HG03159 (cell line): ENCODE data around the gene CCL2.

Experiments used
- ATAC-seq: cut with Tn5 transposase; IDR thresholded peaks from one replicate; pipeline ENCODE4 v1.9.1; 2021; ENCODE audit warnings: mild to moderate bottlenecking, moderate library complexity; ENCODE audit not compliant: unreplicated experiment

The CCL2 gene

DNA sequence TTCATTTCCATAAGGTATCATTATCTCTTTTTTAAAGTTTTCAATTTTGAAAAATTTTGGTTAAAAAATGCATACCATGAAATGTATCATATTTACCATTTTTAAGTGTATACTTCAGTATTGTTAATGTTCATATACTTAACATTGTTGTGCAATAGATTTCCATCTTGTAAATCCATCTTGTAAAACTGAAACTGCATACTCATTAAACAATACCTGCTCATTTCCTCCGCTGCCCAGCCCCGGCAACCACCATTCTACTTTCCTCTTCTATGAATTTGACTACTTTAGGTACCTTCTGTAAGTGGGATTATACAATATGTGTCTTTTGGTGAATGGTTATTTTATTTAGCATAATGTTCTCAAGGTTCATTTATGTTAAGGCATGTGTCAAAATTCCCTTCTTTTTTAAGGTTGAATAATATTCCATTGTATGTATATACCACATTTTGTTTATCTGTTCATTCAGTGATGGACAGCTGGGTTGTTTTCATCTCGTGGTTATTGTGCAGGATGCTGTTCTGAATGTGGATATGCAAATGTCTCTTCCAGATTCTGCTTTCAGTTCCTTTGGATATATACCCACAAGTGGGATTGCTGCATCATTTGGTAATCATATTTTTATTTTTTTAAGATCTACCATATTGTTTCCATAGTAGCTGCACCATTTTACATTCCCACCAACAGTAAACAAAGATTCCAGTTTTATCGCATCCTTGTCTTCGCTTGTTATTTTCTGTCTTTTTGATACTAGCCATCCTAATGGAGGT is 6.7 kb downstream of the CCL2 start:
- no peak for ATAC-seq

DNA sequence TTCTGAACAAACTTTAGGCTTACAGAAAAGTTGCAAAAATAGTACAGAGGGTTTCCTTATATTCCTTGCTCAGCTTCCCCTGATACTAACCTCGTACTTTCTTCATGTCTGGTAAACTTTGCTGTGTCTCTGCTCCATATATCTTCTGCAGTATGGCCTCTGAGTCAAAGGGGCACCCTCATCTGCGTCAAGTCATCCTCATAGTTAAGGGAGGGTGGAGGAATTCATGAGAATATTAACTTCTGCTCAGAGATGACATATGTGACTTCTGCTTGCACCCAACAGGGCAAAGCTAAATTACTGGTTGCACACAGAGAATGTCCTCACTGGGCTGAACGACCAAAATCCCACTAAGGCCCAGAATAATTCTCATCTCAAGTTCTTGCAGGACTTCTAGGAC is 10.6 kb downstream of the CCL2 start:
- no peak for ATAC-seq

- no peak for ATAC-seq
Measured at GRCh38 chr17:34269969-34270368, 14.9 kb downstream of the CCL2 start, which contains the start of gene CCL7. CCL7 (plus strand) TSS chr17:34270221; CDS start chr17:34270291, 70 bp downstream.

DNA sequence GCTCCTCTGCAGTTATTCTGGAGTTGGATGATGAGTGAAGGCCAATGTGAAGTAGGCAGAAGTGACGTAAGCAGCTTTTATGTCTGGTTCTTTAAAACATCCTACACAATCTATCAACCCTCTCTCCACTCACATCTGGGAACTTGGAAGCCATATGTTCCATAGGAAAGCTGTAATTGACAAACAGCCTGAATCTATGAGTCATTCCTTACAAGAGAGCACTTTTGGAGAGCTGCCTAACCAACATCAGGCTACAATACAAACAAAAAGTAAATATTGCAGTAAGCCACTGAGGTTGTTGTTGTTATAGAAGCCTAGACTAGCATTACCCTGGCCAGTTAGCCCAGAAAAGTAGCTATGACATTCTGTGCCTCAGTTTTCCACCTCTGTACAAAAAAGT is 20.8 kb downstream of the CCL2 start:
- no peak for ATAC-seq

GRCh38 chr17:34276826-34277225 is 21.7 kb downstream of the CCL2 start:
- ATAC-seq = no peak

GRCh38 chr17:34283571-34283970 is 28.5 kb downstream of the CCL2 start:
- no peak for ATAC-seq

- ATAC-seq = no peak
Measured at GRCh38 chr17:34285286-34285792, 30.3 kb downstream of the CCL2 start, which contains the start of gene CCL11. CCL11 (plus strand) TSS chr17:34285742; CDS start chr17:34285809, 67 bp downstream.

- no peak for ATAC-seq
Measured at GRCh38 chr17:34287875-34288274, 32.8 kb downstream of the CCL2 start.

DNA sequence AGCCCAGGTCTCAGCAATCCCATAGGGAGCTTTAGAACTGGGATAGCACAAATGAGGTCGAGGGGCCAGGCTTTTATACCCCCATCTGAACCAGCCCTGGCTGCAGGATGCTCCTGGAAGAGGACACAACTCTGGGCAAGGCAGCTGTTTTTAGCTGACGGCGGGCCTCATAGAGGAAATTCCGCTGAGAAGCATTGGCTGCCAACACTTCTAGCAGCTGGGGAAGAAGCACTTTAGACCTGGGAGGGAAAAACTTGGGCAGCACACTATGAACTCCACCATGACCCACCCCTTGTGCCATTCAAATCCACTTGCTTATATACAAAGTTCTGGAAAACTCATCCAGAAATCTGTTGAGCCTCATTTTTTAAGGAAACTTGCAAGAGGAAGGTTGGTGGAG is 35.5 kb downstream of the CCL2 start:
- no peak for ATAC-seq

- no peak for ATAC-seq
Measured at GRCh38 chr17:34291721-34292348, 36.8 kb downstream of the CCL2 start.

DNA sequence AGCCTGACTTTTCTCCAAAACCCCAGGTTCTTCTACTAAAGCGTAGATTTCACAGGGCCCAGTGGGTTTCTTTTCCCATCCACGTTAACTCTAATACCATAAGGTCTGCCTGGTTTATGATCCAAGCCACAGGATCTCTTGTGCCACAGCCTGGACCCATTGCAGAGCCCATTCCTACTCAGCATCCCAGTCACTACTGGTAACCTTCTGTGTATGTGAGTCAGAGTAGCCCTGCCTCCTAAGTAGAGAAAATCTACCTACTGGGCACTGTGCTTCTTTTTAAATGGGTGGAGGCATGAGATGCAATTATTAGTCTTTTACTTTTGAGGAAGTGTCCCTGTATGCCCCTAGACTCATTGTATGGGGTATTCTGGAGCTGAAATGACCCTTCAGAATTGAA is 43.9 kb downstream of the CCL2 start:
- no peak for ATAC-seq

DNA sequence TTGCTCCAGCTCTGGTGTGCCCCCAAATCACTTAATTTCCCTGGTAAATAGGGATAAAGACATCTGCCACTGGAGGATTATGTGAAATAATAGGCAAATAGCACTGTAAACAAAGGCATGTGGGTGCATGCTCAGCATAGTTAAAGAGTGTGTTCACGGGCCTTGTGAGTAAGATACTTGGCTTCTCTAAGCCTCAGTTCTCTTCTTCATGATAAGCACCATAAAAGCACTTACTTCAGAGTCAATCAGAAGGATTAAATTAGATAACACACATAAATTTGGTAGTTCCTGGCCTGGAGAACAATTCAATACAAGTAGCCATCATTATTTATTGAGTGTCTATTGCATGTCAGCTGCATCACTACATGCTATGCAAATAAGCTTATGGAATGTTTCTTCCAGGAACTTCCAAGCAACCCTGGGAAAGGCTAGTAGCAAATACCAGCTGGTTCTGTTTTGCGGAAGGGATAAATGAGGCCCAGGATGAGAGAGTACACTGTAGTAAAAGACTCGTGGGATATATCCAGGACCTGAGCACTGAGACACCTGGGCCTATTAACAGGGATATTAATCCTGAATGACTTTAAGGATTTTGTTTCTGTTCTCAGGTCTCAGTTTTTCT is 45.0 kb downstream of the CCL2 start:
- no peak for ATAC-seq

- no peak for ATAC-seq
Measured at GRCh38 chr17:34300652-34301370, 45.7 kb downstream of the CCL2 start.

DNA sequence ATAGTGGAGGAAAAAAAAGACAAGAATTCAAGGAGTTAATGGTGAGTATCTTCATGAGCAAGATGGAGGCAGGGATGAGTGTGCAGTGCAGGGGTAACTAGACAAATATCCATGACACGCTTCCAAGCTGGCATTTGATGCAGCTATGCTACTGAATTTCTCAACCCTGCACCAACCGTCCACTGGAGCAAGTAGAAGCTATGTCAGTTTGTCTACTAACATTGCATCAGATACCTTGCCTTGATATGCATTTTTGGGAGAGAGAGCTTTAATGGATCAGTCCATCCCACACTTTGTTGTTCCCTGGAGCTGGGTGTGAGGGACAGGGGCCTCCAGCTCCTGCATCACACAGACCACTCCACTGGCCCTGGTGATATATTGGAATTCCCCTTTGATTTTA is 46.9 kb downstream of the CCL2 start:
- no peak for ATAC-seq

GRCh38 chr17:34302636-34303035 is 47.6 kb downstream of the CCL2 start:
- no peak for ATAC-seq

GRCh38 chr17:34303606-34304005 is 48.5 kb downstream of the CCL2 start:
- no peak for ATAC-seq

- ATAC-seq = no peak
Measured at GRCh38 chr17:34305061-34305460, 50.0 kb downstream of the CCL2 start.

GRCh38 chr17:34305606-34306005 is 50.5 kb downstream of the CCL2 start:
- ATAC-seq = no peak

- no peak for ATAC-seq
Measured at GRCh38 chr17:34306466-34306865, 51.4 kb downstream of the CCL2 start.
